Heart right ventricle (tissue), 16 donors: Measurements from ENCODE around the gene GPHN. TPM values are rescaled to one million over a fixed set of nuclear protein-coding genes. Genes with fewer than 3 reads are reported as not detected.

ENCODE experiments used
- ATAC-seq, 8 donors: fragments of 200-7000 bp; cut with Tn5 transposase; one replicate each; pipeline ENCODE4 v1.9.1; 2020; ENCODE audit warnings: mild to moderate bottlenecking in 8 of 8, moderate library complexity in 8 of 8, moderate number of reproducible peaks in 1 of 8
- DNase-seq, 2 donors: peaks; one replicate each; pipeline ENCODE4 v3.0.0-alpha.2; 2020
- H3K27ac ChIP-seq, 10 donors: fragments of 200-600 bp; sonication (generic) in 2 of 10; one replicate each; pipeline versions ENCODE4 v1.5.0 to v1.8.0; 2020 to 2022; ENCODE audit warnings: mild to moderate bottlenecking in 3 of 10
- H3K27me3 ChIP-seq, 7 donors: fragments of 200-600 bp; one replicate each; pipeline ENCODE4 v1.8.0; 2021 to 2022; ENCODE audit warnings: mild to moderate bottlenecking in 2 of 7
- H3K36me3 ChIP-seq, 9 donors: fragments of 200-600 bp; sonication (generic) in 1 of 9; one replicate each; pipeline versions ENCODE4 v1.5.0 to v1.8.0; 2020 to 2022; ENCODE audit warnings: mild to moderate bottlenecking in 2 of 9
- H3K4me1 ChIP-seq, 9 donors: fragments of 200-600 bp; sonication (generic) in 1 of 9; one replicate each; pipeline versions ENCODE4 v1.5.0 to v1.8.0; 2020 to 2022; ENCODE audit warnings: mild to moderate bottlenecking in 4 of 9
- H3K4me3 ChIP-seq, 10 donors: fragments of 200-600 bp; sonication (generic) in 2 of 10; one replicate each; pipeline versions ENCODE4 v1.5.0 to v1.8.0; 2020 to 2022; ENCODE audit warnings: mild to moderate bottlenecking in 7 of 10, moderate library complexity in 2 of 10
- H3K9me3 ChIP-seq, 11 donors: fragments of 200-600 bp in 10 of 11; sonication (generic) in 2 of 11; one replicate each; pipeline versions ENCODE4 v1.5.0 to v1.8.0; 2013 to 2022; ENCODE audit warnings: mild to moderate bottlenecking in 2 of 11, control low read depth in 1 of 11, moderate library complexity in 1 of 11
- WGBS, 2 donors: extraction: QIAGEN DNeasy Blood & Tissue Kit; methylation state at CpG; one replicate each; pipeline ENCODE4 v1.1.7; 2013; ENCODE audit warnings: inconsistent platforms in 1 of 2; 5-methylcytosine and 5-hydroxymethylcytosine counted together
- intact Hi-C, 10 donors: fragments of 100-400 bp; cut with DNase I; formaldehyde crosslinking; loops; one replicate each; pipeline versions ENCODE4 v1.11.1 to v1.14.2; 2022
- polyA plus RNA-seq, 2 donors: library from polyadenylated mRNA; stranded (reverse); fragments of 200-250 nt; gene quantifications; one replicate each; pipeline ENCODE4 v1.2.3, GENCODE V29; 2013
- total RNA-seq, 10 donors: library from RNA; stranded (reverse); fragmentation: NEBNext Ultra II Directional in 3 of 10; extraction: Animal tissue kit (Norgen Biotek cat#: 25700) in 3 of 10; gene quantifications; one replicate each; pipeline versions ENCODE4 v1.2.1 to v1.2.4, GENCODE V29; 2021 to 2023
- TF ChIP-seq, protein P1 (sequence below), 9 donors: fragments of 200-600 bp; sonication (generic) in 2 of 9; IDR thresholded peaks; one replicate each; pipeline versions ENCODE4 v1.5.0 to v1.8.0; 2021 to 2022; ENCODE audit warnings: antibody characterized with exemption in 9 of 9, mild to moderate bottlenecking in 5 of 9, moderate library complexity in 1 of 9
- donor health status: Arrhythmogenic right ventricular cardiomyopathy.
- donor health status: ischemic (EF 13 %, LVEDD 7.1; RV severe dilation, severe dysfunction).
- donor health status: healthy with polysubstance abuse.
- donor health status: DM: no; HTN: yes; CAD: no.
- donor health status: DM: no; HTN: no; CAD: no.
- donor health status: ischemic (EF 25% LVEDD 6.9; RV normal size, moderate dysfunction).
- donor health status: ischemic (EF 25% LVEDD 5.7; RV mildly dilated, moderate dysfunction).
- donor health status: healthy.
- donor health status: DM: yes; HTN: yes; CAD: no.
- donor health status: Ischemic cardiomyopathy.
- donor health status: ischemic (EF 35%, LVEDD 5.7; RV mildly dilated, moderate dysfunction).
- donor health status: nonischemic (EF 11% LVEDD 7.7; RV severe dilation, severe dysfunction).
- donor health status: DM: yes; HTN: yes; CAD: no.
- donor health status: PGD.
- donor health status: ischemic (EF 29% LVEDD 5.4; RV normal size, mild dysfunction).
- donor health status: nonischemic (EF 23%, LVEDD 6.1; RV moderate dilation, normal function).

The GPHN gene
- total and polyA plus RNA-seq, 12 donors, result 12.2 to 48.0 (median 32.2) TPM

DNA sequence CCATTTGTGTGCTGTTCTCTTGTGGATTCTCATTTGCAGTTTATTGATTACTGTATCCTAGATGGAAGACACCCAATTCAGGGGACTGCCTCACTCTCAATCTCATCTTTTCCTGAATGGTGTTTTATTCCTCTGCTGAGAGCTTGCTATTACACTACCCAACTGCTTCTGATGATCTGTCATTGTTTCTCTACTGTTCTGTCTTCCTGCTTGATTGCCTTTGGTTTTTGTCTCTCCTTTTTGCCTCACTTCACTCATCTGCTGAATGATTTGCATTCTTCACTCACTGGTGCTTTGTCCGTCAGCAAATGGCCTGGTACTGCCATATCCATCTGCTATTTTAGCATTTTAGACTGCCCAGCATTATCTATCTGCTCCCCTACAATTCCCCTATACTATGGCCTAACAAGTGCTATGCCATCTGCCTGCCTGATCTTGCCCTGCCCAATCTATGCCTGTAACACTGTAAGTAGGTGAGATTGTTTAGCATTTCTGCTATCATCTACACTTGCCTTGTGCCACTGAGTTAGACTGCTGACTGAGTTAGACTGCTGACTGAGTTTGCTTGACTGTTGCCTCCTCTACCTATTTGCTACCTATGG, 335.1 kb downstream of the GPHN start:
- Histone ChIP-seq H3K4me1 (no peaks in the 10 kb centered on the region), H3K27me3 (no peaks in the 10 kb centered on the region), H3K36me3 (no peaks in the 10 kb centered on the region), H3K4me3 (no peak overlapping the region), H3K27ac (no peak overlapping the region), H3K9me3 (no peaks in the 10 kb centered on the region)
- intact Hi-C loops, result no loop called here
- DNase-seq (no peak), ATAC-seq (no peak)
- 96 to 100% methylated on average over 1 of the region's 1 CpG for WGBS, 2 donors
- TF ChIP-seq, protein P1, sequence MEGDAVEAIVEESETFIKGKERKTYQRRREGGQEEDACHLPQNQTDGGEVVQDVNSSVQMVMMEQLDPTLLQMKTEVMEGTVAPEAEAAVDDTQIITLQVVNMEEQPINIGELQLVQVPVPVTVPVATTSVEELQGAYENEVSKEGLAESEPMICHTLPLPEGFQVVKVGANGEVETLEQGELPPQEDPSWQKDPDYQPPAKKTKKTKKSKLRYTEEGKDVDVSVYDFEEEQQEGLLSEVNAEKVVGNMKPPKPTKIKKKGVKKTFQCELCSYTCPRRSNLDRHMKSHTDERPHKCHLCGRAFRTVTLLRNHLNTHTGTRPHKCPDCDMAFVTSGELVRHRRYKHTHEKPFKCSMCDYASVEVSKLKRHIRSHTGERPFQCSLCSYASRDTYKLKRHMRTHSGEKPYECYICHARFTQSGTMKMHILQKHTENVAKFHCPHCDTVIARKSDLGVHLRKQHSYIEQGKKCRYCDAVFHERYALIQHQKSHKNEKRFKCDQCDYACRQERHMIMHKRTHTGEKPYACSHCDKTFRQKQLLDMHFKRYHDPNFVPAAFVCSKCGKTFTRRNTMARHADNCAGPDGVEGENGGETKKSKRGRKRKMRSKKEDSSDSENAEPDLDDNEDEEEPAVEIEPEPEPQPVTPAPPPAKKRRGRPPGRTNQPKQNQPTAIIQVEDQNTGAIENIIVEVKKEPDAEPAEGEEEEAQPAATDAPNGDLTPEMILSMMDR (IDR thresholded peaks at IDR 0.05), result no peak

DNA sequence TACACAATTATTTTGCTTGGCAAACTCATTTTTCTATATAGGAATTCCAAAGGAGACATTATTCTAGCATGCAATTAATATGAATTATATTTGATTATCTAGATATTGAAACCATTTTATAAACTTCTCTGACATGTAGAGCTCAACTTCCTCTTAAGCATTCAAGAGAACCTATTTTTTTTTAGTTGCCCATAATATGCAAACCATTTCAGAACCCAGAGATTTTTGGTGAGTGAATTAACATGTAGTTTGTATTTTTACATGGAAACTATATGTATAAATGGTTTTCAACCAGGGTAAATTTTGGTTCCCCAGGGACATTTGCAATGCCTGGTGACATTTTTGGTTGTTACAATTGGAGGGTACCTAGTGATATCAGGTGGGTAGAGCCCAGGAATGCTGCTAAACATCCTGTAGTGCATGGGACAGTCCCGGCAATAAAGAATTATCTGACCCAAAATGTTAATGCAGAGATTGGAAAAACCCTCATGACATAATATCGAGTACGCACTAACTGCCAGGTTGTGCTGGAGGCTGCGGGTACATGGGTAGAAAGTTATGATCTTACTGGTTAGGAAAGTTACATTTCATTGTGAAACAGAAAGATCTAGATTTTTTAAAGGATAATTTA, 342.4 kb downstream of the GPHN start:
- no peak for ATAC-seq
- DNase-seq, result no peak
- Histone ChIP-seq H3K4me1 (no peaks in the 10 kb centered on the region), H3K27ac (no peak overlapping the region), H3K4me3 (no peak overlapping the region), H3K36me3 (no peaks in the 10 kb centered on the region), H3K27me3 (no peaks in the 10 kb centered on the region), H3K9me3 (no peaks in the 10 kb centered on the region)
- intact Hi-C loops, result no loop called here
- 97 to 98% methylated on average over 4 of the region's 4 CpGs for WGBS, 2 donors
- TF ChIP-seq, protein P1 (IDR thresholded peaks at IDR 0.05), result no peak

DNA sequence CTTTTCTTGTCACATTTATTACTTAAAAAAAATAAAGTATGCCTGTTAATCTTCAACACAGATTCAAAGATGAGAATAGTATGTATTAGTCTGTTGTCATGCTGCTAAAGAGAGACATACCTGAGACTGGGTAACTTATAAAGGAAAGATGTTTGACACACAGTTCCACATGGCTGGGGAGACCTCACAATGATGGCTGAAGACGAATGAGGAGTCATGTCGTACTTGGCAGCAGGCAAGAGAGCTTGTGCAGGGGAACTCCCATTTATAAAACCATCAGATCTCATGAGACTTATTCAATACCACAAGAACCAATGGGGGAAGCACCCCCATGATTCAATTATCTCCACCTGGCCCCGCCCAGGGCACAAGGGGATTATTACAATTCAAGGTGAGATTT, 345.4 kb downstream of the GPHN start:
- no peaks in the 10 kb centered on the region for H3K36me3 ChIP-seq
- no peak overlapping the region for H3K27ac ChIP-seq
- no peak for DNase-seq
- no peak overlapping the region for H3K4me3 ChIP-seq
- WGBS, 2 donors, result 94 to 97% methylated on average over 3 of the region's 3 CpGs
- TF ChIP-seq, protein P1 (IDR thresholded peaks at IDR 0.05), result no peak
- H3K27me3 ChIP-seq, result no peaks in the 10 kb centered on the region
- ATAC-seq, result no peak
- H3K4me1 ChIP-seq, result no peaks in the 10 kb centered on the region
- intact Hi-C loops, result no loop called here
- H3K9me3 ChIP-seq, result no peaks in the 10 kb centered on the region

DNA sequence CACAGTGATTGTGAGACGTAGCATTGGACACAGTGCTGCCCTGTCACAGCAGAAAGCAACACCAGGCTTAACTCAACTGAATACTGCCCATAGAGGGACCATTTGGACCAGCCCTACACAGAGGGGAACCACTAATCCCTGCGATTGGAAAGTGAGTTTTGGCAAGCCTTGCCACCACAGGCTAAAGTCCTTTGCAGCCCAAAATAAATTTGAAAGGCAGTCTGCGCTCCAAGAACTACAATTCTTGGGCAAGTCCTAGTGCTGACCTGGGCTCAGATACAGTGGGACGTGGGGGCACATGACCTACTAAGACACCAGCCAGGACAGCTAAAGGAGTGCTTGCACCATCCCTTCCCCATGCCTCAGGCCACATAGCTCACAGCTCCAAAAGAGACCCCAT, 349.9 kb downstream of the GPHN start:
- peaks cover 0 to 7% (median 0%) of the 10 kb centered on the region in 11 donors for H3K9me3 ChIP-seq
- no peak overlapping the region for H3K27ac ChIP-seq
- intact Hi-C loops, result no loop called here
- DNase-seq (no peak), ATAC-seq (no peak)
- 93 to 96% methylated on average over 4 of the region's 4 CpGs for WGBS, 2 donors
- no peaks in the 10 kb centered on the region for H3K36me3 ChIP-seq
- no peak overlapping the region for H3K4me3 ChIP-seq
- TF ChIP-seq, protein P1 (IDR thresholded peaks at IDR 0.05), result no peak
- H3K4me1 ChIP-seq, result no peaks in the 10 kb centered on the region
- no peaks in the 10 kb centered on the region for H3K27me3 ChIP-seq
